Gastroesophageal sphincter (tissue), 3 donors: ENCODE results near the gene PCGF1.

Experiments used
- POLR2A ChIP-seq, 2 donors: fragments of 450-650 bp; IDR thresholded peaks; one replicate each; pipeline ENCODE4 v1.6.1; 2017; ENCODE audit warnings: antibody characterized with exemption in 2 of 2, mild to moderate bottlenecking in 2 of 2, moderate library complexity in 1 of 2
- TF ChIP-seq, protein P1 (sequence below), 4 experiments: fragments of 200-600 bp in 2 of 4; fragments of 450-650 bp in 2 of 4; sonication (generic) in 1 of 4; IDR thresholded peaks; one replicate each; pipeline ENCODE4 v1.5.1; 2017 to 2019; ENCODE audit warnings: antibody characterized with exemption in 4 of 4, mild to moderate bottlenecking in 2 of 4, moderate library complexity in 2 of 4

- TF ChIP-seq, protein P1, sequence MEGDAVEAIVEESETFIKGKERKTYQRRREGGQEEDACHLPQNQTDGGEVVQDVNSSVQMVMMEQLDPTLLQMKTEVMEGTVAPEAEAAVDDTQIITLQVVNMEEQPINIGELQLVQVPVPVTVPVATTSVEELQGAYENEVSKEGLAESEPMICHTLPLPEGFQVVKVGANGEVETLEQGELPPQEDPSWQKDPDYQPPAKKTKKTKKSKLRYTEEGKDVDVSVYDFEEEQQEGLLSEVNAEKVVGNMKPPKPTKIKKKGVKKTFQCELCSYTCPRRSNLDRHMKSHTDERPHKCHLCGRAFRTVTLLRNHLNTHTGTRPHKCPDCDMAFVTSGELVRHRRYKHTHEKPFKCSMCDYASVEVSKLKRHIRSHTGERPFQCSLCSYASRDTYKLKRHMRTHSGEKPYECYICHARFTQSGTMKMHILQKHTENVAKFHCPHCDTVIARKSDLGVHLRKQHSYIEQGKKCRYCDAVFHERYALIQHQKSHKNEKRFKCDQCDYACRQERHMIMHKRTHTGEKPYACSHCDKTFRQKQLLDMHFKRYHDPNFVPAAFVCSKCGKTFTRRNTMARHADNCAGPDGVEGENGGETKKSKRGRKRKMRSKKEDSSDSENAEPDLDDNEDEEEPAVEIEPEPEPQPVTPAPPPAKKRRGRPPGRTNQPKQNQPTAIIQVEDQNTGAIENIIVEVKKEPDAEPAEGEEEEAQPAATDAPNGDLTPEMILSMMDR (IDR thresholded peaks at IDR 0.05) = no peak
- no peak for TF ChIP-seq POLR2A (IDR thresholded peaks at IDR 0.05)
These were observed 26.1 kb downstream of the PCGF1 start for GRCh38 chr2:74481431-74481830.
